Coronary artery (tissue), 2 donors: ENCODE data around the gene SINHCAF.

Experiments
- DNase-seq: peaks from one replicate; pipeline ENCODE4 v3.0.0-alpha.2; 2017; ENCODE audit warnings: low spot score
- H3K27ac ChIP-seq, 2 donors: fragments of 200-600 bp; sonication (generic); one replicate each; pipeline ENCODE4 v1.5.1; 2016 to 2019
- H3K4me3 ChIP-seq: fragments of 200-600 bp; sonication (generic); 2 replicates; pipeline ENCODE4 v1.5.1; 2016; ENCODE audit warnings: mild to moderate bottlenecking, moderate library complexity
- CTCF ChIP-seq: fragments of 200-600 bp; sonication (generic); IDR thresholded peaks from one replicate; pipeline ENCODE4 v1.5.1; 2019; ENCODE audit warnings: antibody characterized with exemption

The SINHCAF gene

GRCh38 chr12:31315784-31316465 lies 10.0 kb downstream of the SINHCAF start:
- no peak for TF ChIP-seq CTCF
- no peak overlapping the region for H3K4me3 ChIP-seq
- H3K27ac ChIP-seq = no peak overlapping the region
- no peak for DNase-seq

GRCh38 chr12:31315044-31315715 lies 10.8 kb downstream of the SINHCAF start:
- DNase-seq = no peak
- TF ChIP-seq CTCF = no peak
- Histone ChIP-seq H3K27ac (no peak overlapping the region), H3K4me3 (no peak overlapping the region)

- H3K4me3 ChIP-seq = no peak overlapping the region
- no peak for DNase-seq
- no peak for TF ChIP-seq CTCF
- H3K27ac ChIP-seq = no peak overlapping the region
These were observed 13.5 kb downstream of the SINHCAF start for GRCh38 chr12:31312431-31312830.

DNA sequence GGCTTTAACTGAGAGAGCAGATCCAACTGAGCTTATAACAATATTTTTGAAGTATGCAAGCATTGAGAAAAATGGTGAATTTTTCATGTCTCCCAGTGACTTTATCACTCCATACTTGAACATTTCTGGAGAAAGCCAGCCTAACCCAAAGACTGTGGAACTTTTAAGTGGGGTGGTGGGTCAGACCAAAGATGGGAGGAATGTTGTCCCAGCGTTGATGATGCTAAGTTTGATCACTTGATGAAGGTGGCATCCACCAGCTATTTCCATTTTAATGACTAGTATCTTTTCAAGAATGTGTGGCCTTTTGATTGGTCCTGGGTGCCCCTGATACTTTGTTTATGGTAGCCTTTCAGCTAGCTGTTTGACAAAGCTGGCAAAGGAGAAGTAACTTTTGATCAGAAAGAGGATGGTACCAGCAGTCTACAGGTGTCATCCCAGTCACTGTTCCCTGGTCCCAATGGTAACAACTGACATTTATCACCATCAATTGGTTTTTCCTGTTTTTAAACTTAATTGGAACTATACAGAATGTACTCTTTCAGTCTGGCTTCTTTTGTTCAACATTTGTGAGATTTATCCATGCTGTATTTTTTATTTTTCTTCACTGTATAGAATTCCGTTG lies 14.2 kb downstream of the SINHCAF start:
- no peak for TF ChIP-seq CTCF
- no peak overlapping the region for H3K4me3 ChIP-seq

GRCh38 chr12:31310488-31310887 lies 15.5 kb downstream of the SINHCAF start:
- DNase-seq = no peak
- H3K27ac ChIP-seq = no peak overlapping the region
- no peak overlapping the region for H3K4me3 ChIP-seq
- TF ChIP-seq CTCF = no peak

More for the DNA sequence above, 14.2 kb downstream of the SINHCAF start:
- DNase-seq = no peak
- H3K27ac ChIP-seq = no peak overlapping the region

- no peak overlapping the region for H3K27ac ChIP-seq
- TF ChIP-seq CTCF = no peak
- H3K4me3 ChIP-seq = no peak overlapping the region
- no peak for DNase-seq
These were observed 16.7 kb downstream of the SINHCAF start for GRCh38 chr12:31309279-31309678.
